ENCODE results near the gene DIDO1. TPM values are rescaled to one million over a fixed set of nuclear protein-coding genes. Genes with fewer than 3 reads are reported as not detected.

DIDO1 gene
- total RNA-seq, 4 donors from 2014 or later = 68.3 to 135 (median 88.0) TPM

GRCh38 chr20:62971950-62972844, 45.9 kb upstream of the DIDO1 start:
- TF ChIP-seq POLR2AphosphoS5 (IDR thresholded peaks at IDR 0.05) (no peak), POLR2A (IDR thresholded peaks at IDR 0.05) (no peak), CTCF (IDR thresholded peaks at IDR 0.05) (peak; percentile 83 to 93 (median 89)), EP300 (IDR thresholded peaks at IDR 0.05; ENCODE audit: low read depth) (no peak)
- Histone ChIP-seq H3K36me3 (no peaks in the 10 kb centered on the region), H3K4me3 (peak overlapping the region in 2 of 4 donors; percentile 7 to 16), H3K4me1 (peaks cover 6 to 11% (median 7%) of the 10 kb centered on the region in 4 donors), H3K27ac (no peak overlapping the region), H3K27me3 (peaks cover 68% of the 10 kb centered on the region), H3K9me3 (no peaks in the 10 kb centered on the region)
- 0 to 4% methylated on average over 1 to 38 of the region's 38 CpGs for WGBS, 2 donors (ENCODE audit: low coverage in 1 of 2)
- in situ Hi-C loops (cut with MboI; ENCODE audit: low pct_ligation_motif_present in 1 of 4, low pct_unique_long_range_greater_than_20kb in 1 of 4, low sequenced_read_pairs in 3 of 4) (no loop called here), intact Hi-C loops (cut with DNase I; ENCODE audit: low total_unique reads) (loop anchor here (2.0 kb wide), 1 partner anchor 37 kb away; no protein-coding TSS in a partner anchor)
- DNase-seq = peak; percentile 89

- H3K4me1 ChIP-seq = peaks cover 6 to 11% (median 7%) of the 10 kb centered on the region in 4 donors
- H3K4me3 ChIP-seq = no peak overlapping the region
- H3K27ac ChIP-seq = no peak overlapping the region
- DNase-seq = no peak
- peaks cover 60% of the 10 kb centered on the region for H3K27me3 ChIP-seq
- TF ChIP-seq POLR2A (IDR thresholded peaks at IDR 0.05) (no peak), POLR2AphosphoS5 (IDR thresholded peaks at IDR 0.05) (no peak), EP300 (IDR thresholded peaks at IDR 0.05; ENCODE audit: low read depth) (no peak), CTCF (IDR thresholded peaks at IDR 0.05) (no peak)
- H3K9me3 ChIP-seq = no peaks in the 10 kb centered on the region
- in situ Hi-C loops (cut with MboI; ENCODE audit: low pct_ligation_motif_present in 1 of 4, low pct_unique_long_range_greater_than_20kb in 1 of 4, low sequenced_read_pairs in 3 of 4) (no loop called here), intact Hi-C loops (cut with DNase I; ENCODE audit: low total_unique reads) (no loop called here)
- H3K36me3 ChIP-seq = no peaks in the 10 kb centered on the region
- WGBS, 2 donors (ENCODE audit: low coverage in 1 of 2) = 72% methylated on average over 10 of the region's 10 CpGs; no CpG with 5 or more reads in 1 of the 2 donors
Observed at GRCh38 chr20:62971211-62971949, 45.1 kb upstream of the DIDO1 start.

GRCh38 chr20:62970307-62971210, 44.3 kb upstream of the DIDO1 start:
- DNase-seq = no peak
- no peaks in the 10 kb centered on the region for H3K9me3 ChIP-seq
- 60% methylated on average over 27 of the region's 33 CpGs; no CpG with 5 or more reads in 1 of the 2 donors for WGBS, 2 donors (ENCODE audit: low coverage in 1 of 2)
- no peak for TF ChIP-seq POLR2AphosphoS5 (IDR thresholded peaks at IDR 0.05)
- no peak for TF ChIP-seq POLR2A (IDR thresholded peaks at IDR 0.05)
- in situ Hi-C loops (cut with MboI; ENCODE audit: low pct_ligation_motif_present in 1 of 4, low pct_unique_long_range_greater_than_20kb in 1 of 4, low sequenced_read_pairs in 3 of 4) = no loop called here
- H3K36me3 ChIP-seq = no peaks in the 10 kb centered on the region
- intact Hi-C loops (cut with DNase I; ENCODE audit: low total_unique reads) = no loop called here
- H3K4me3 ChIP-seq = no peak overlapping the region
- no peak overlapping the region for H3K27ac ChIP-seq
- peaks cover 6 to 11% (median 7%) of the 10 kb centered on the region in 4 donors for H3K4me1 ChIP-seq
- peaks cover 52% of the 10 kb centered on the region for H3K27me3 ChIP-seq

- H3K27me3 ChIP-seq = peaks cover 45% of the 10 kb centered on the region
- in situ Hi-C loops (cut with MboI; ENCODE audit: low pct_ligation_motif_present in 1 of 4, low pct_unique_long_range_greater_than_20kb in 1 of 4, low sequenced_read_pairs in 3 of 4) = no loop called here
- WGBS, 2 donors (ENCODE audit: low coverage in 1 of 2) = 74% methylated on average over 8 of the region's 8 CpGs; no CpG with 5 or more reads in 1 of the 2 donors
Observed at GRCh38 chr20:62969939-62970306, 43.6 kb upstream of the DIDO1 start.

More at GRCh38 chr20:62969939-62970306, 43.6 kb upstream of the DIDO1 start:
- DNase-seq = no peak
- no peak overlapping the region for H3K4me3 ChIP-seq
- H3K36me3 ChIP-seq = no peaks in the 10 kb centered on the region
- H3K27ac ChIP-seq = no peak overlapping the region
- no peak for TF ChIP-seq POLR2AphosphoS5 (IDR thresholded peaks at IDR 0.05)
- no peak for TF ChIP-seq CTCF (IDR thresholded peaks at IDR 0.05)
- TF ChIP-seq EP300 (IDR thresholded peaks at IDR 0.05; ENCODE audit: low read depth) = no peak
- no peak for TF ChIP-seq POLR2A (IDR thresholded peaks at IDR 0.05)
- intact Hi-C loops (cut with DNase I; ENCODE audit: low total_unique reads) = no loop called here
- peaks cover 6 to 11% (median 7%) of the 10 kb centered on the region in 4 donors for H3K4me1 ChIP-seq
- H3K9me3 ChIP-seq = no peaks in the 10 kb centered on the region
